ENCODE data around the gene OR7A17.

- TF ChIP-seq POLR2A (IDR thresholded peaks at IDR 0.05; ENCODE audit: low read depth, low read length): no peak
- TF ChIP-seq POLR2AphosphoS5 (IDR thresholded peaks at IDR 0.05; ENCODE audit: low read depth, low read length): no peak
Observed at GRCh38 chr19:14840206-14840605, 45.7 kb downstream of the OR7A17 start.

Measured in GM12892 (cell line).